ENCODE measurements around the gene GLYATL3.

GLYATL3 gene

DNA sequence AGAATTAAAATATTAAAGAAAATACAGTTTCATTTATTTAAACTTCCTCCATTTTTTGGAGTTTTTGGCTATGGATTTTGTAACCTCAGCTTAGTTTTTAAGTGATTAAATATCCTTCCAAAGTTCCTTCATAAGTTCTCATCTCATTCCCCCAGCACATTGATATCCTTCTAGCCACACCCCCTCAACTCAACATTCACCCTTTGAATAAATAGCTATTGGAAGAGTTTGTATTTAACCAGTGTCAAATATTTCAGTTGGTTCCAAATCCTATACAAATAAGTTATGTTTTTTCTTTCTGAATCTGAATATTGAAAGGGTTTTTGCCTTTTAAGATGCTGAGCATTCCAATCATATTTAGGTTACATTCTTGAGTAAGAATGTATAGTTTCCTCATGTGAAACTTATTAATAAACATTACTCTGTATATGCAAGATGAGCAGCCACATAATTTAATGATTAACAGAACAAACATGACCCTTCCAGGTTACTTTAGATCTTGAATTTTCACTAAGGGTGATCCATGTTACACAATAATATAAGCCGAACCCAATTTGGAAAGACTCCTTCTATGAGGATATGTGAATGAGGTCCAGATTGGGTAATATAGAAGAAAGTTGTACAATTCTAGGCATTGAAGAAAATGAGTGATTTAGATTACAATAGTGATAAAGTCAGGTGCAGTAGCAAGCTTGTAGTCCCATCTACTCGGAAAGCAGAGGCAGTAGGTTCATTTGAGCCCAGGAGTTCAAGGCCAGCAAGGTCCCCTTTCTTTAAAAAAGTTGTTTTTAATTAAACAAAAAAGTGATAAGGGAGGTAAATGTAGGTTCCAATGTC is 13.6 kb downstream of the GLYATL3 start:
- Histone ChIP-seq H3K18ac (ENCODE audit: low read depth in 1 of 2, low read length in 2 of 2) (no peak overlapping the region), H2BK5ac (ENCODE audit: low read depth, low read length, poor library complexity, severe bottlenecking) (no peak overlapping the region), H3K14ac (ENCODE audit: low read length in 2 of 2) (no peak overlapping the region), H3K4ac (ENCODE audit: low read depth in 1 of 2, low read length in 2 of 2) (no peak overlapping the region), H3K9me3 (ENCODE audit: control insufficient read depth, low read length) (no peaks in the 10 kb centered on the region), H3K79me1 (replicated peaks; ENCODE audit: low read length, poor library complexity, severe bottlenecking) (no peaks in the 10 kb centered on the region), H3K27ac (ENCODE audit: low read length, poor library complexity, severe bottlenecking) (no peak overlapping the region), H3K4me2 (ENCODE audit: low read length, poor library complexity, severe bottlenecking) (no peak overlapping the region), H2BK15ac (ENCODE audit: low read depth, poor library complexity, severe bottlenecking) (no peak overlapping the region), H3K27me3 (ENCODE audit: control insufficient read depth in 1 of 2, insufficient read depth in 1 of 2, low read length in 2 of 2) (no peaks in the 10 kb centered on the region), H2BK12ac (ENCODE audit: low read length in 2 of 2) (no peak overlapping the region), H2BK120ac (ENCODE audit: low read depth, low read length) (no peak overlapping the region), H4K91ac (ENCODE audit: low read length) (no peak overlapping the region), H4K8ac (ENCODE audit: low read length) (no peak overlapping the region), H3K4me1 (ENCODE audit: control insufficient read depth, insufficient read depth, low read depth, low read length) (no peaks in the 10 kb centered on the region), H3K36me3 (ENCODE audit: control insufficient read depth in 1 of 2, insufficient read depth in 2 of 2, low read depth in 1 of 2, low read length in 2 of 2) (no peaks in the 10 kb centered on the region), H3K4me3 (ENCODE audit: insufficient read depth in 1 of 2, low read depth in 1 of 2, low read length in 2 of 2) (no peak overlapping the region), H2AFZ (ENCODE audit: low read depth, low read length) (no peak overlapping the region), H3K23ac (ENCODE audit: low read length in 2 of 2) (no peak overlapping the region), H3K9ac (ENCODE audit: low read length) (no peak overlapping the region), H2AK5ac (ENCODE audit: low read length, severe bottlenecking) (no peak overlapping the region)
- no peak for DNase-seq
- 81% methylated on average over 2 of the region's 2 CpGs for WGBS

DNA sequence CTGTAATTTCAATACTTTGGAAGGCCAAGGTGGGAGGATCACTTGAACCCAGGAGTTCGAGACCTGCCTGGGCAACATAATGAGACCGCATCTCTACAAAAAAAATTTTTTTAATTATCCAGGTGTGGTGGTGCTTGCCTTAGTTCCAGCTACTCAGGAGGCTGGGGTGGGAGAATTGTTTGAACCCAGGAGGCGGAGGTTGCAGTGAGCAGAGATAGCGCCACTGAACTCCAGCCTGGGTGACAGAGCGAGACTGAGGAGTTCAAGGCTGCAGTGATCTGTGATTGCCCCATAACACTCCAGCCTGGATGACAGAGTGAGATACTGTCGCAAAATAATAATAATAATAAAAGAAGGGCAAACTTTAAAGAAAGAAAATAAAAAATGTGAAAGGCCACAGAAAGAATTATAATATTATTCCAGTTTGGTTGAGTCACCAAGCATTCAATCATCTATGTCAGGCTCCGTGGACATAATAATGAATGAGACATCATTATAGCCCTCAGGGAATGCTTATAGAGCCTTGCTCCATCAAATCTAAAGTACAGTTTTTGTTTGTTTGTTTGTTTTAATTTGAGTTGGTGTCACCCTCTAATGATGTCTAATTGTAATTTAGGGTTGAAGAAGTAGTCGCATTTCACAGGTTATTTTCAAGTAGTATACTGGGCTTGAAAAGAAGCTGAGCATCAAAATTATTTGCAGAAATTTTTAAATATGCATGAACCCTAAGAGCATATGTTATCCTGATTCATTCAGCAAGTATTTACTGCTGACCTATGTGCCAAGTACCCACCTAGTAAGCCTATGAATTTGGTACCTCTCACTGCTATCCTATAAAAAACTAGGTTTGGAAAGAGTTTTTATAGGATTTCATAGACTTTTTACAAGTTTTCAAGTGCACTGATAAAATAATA is 15.1 kb downstream of the GLYATL3 start:
- Histone ChIP-seq H3K9me3 (ENCODE audit: control insufficient read depth, low read length) (no peaks in the 10 kb centered on the region), H3K9ac (ENCODE audit: low read length) (no peak overlapping the region), H4K8ac (ENCODE audit: low read length) (no peak overlapping the region)

DNA sequence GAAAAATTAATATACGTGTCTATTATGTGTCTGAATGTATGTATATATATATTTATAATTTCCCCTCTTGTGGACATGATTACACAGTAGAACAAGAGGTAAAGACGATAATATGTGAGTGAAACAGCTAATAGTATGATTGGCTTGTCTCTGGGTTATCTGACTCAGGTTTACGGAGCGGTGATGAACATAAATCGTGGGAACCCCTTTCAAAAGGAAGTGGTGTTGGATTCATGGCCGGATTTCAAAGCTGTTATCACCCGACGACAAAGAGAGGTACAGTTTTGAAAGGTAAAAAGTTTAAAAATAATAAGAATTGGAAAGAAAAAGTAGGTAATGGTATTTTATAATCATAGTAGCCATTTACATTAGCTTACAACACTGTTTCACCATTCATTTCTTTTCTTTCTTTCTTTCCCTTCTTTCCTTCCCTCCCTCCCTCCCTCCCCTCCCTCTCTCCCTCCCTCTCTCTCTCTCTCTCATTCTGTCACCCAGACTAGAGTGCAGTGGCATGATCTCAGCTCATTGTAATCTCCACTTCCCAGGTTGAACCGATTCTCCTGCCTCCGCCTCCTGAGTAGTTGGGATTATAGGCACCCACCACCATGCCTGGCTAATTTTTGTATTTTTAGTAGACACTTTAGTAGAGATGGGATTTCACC is 15.9 kb downstream of the GLYATL3 start:
- Histone ChIP-seq H3K9me3 (ENCODE audit: control insufficient read depth, low read length) (no peaks in the 10 kb centered on the region), H3K27me3 (ENCODE audit: control insufficient read depth in 1 of 2, insufficient read depth in 1 of 2, low read length in 2 of 2) (no peaks in the 10 kb centered on the region), H2BK120ac (ENCODE audit: low read depth, low read length) (no peak overlapping the region), H3K4me1 (ENCODE audit: control insufficient read depth, insufficient read depth, low read depth, low read length) (no peaks in the 10 kb centered on the region), H2AFZ (ENCODE audit: low read depth, low read length) (no peak overlapping the region), H3K23ac (ENCODE audit: low read length in 2 of 2) (no peak overlapping the region), H3K18ac (ENCODE audit: low read depth in 1 of 2, low read length in 2 of 2) (no peak overlapping the region), H3K79me1 (replicated peaks; ENCODE audit: low read length, poor library complexity, severe bottlenecking) (no peaks in the 10 kb centered on the region), H3K4ac (ENCODE audit: low read depth in 1 of 2, low read length in 2 of 2) (no peak overlapping the region), H2BK5ac (ENCODE audit: low read depth, low read length, poor library complexity, severe bottlenecking) (no peak overlapping the region), H2BK12ac (ENCODE audit: low read length in 2 of 2) (no peak overlapping the region), H4K91ac (ENCODE audit: low read length) (no peak overlapping the region), H2AK5ac (ENCODE audit: low read length, severe bottlenecking) (no peak overlapping the region), H3K9ac (ENCODE audit: low read length) (no peak overlapping the region), H3K4me2 (ENCODE audit: low read length, poor library complexity, severe bottlenecking) (no peak overlapping the region), H3K14ac (ENCODE audit: low read length in 2 of 2) (no peak overlapping the region), H2BK15ac (ENCODE audit: low read depth, poor library complexity, severe bottlenecking) (no peak overlapping the region), H3K27ac (ENCODE audit: low read length, poor library complexity, severe bottlenecking) (no peak overlapping the region), H3K36me3 (ENCODE audit: control insufficient read depth in 1 of 2, insufficient read depth in 2 of 2, low read depth in 1 of 2, low read length in 2 of 2) (no peaks in the 10 kb centered on the region), H3K4me3 (ENCODE audit: insufficient read depth in 1 of 2, low read depth in 1 of 2, low read length in 2 of 2) (no peak overlapping the region), H4K8ac (ENCODE audit: low read length) (no peak overlapping the region)
- WGBS, result 89% methylated on average over 7 of the region's 10 CpGs
- DNase-seq, result no peak

More for the DNA sequence above, 15.1 kb downstream of the GLYATL3 start:
- H2AFZ ChIP-seq (ENCODE audit: low read depth, low read length), result no peak overlapping the region
- H4K91ac ChIP-seq (ENCODE audit: low read length), result no peak overlapping the region
- 98% methylated on average over 4 of the region's 8 CpGs for WGBS
- no peaks in the 10 kb centered on the region for H3K79me1 ChIP-seq (replicated peaks; ENCODE audit: low read length, poor library complexity, severe bottlenecking)
- no peak for DNase-seq
- no peaks in the 10 kb centered on the region for H3K4me1 ChIP-seq (ENCODE audit: control insufficient read depth, insufficient read depth, low read depth, low read length)
- H3K4me2 ChIP-seq (ENCODE audit: low read length, poor library complexity, severe bottlenecking), result no peak overlapping the region
- H3K4me3 ChIP-seq (ENCODE audit: insufficient read depth in 1 of 2, low read depth in 1 of 2, low read length in 2 of 2), result no peak overlapping the region
- H3K18ac ChIP-seq (ENCODE audit: low read depth in 1 of 2, low read length in 2 of 2), result no peak overlapping the region
- no peak overlapping the region for H2AK5ac ChIP-seq (ENCODE audit: low read length, severe bottlenecking)
- no peak overlapping the region for H2BK12ac ChIP-seq (ENCODE audit: low read length in 2 of 2)
- H3K23ac ChIP-seq (ENCODE audit: low read length in 2 of 2), result no peak overlapping the region
- no peak overlapping the region for H3K4ac ChIP-seq (ENCODE audit: low read depth in 1 of 2, low read length in 2 of 2)
- no peak overlapping the region for H3K14ac ChIP-seq (ENCODE audit: low read length in 2 of 2)
- H3K27ac ChIP-seq (ENCODE audit: low read length, poor library complexity, severe bottlenecking), result no peak overlapping the region
- H2BK5ac ChIP-seq (ENCODE audit: low read depth, low read length, poor library complexity, severe bottlenecking), result no peak overlapping the region
- no peak overlapping the region for H2BK120ac ChIP-seq (ENCODE audit: low read depth, low read length)
- H2BK15ac ChIP-seq (ENCODE audit: low read depth, poor library complexity, severe bottlenecking), result no peak overlapping the region
- H3K36me3 ChIP-seq (ENCODE audit: control insufficient read depth in 1 of 2, insufficient read depth in 2 of 2, low read depth in 1 of 2, low read length in 2 of 2), result no peaks in the 10 kb centered on the region
- no peaks in the 10 kb centered on the region for H3K27me3 ChIP-seq (ENCODE audit: control insufficient read depth in 1 of 2, insufficient read depth in 1 of 2, low read length in 2 of 2)

DNA sequence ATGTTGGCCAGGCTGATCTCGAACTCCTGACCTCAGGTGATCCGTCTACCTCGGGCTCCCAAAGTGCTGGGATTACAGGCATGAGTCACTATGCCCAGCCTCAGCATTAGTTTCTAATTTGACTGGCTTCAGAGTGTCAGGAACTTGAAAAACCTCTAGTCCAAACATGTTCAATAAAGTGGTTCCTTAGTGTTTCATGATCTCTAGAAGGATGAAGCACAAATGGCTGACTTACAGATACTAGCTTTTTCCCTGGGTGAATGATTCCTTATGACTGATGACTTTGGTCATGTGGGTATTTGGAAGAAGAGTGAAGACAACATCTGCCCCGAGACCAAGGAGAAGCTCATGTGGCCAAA is 16.4 kb downstream of the GLYATL3 start:
- no peak overlapping the region for H3K14ac ChIP-seq (ENCODE audit: low read length in 2 of 2)
- H3K27ac ChIP-seq (ENCODE audit: low read length, poor library complexity, severe bottlenecking), result no peak overlapping the region
- H3K9ac ChIP-seq (ENCODE audit: low read length), result no peak overlapping the region
- no peak for DNase-seq
- H2AK5ac ChIP-seq (ENCODE audit: low read length, severe bottlenecking), result no peak overlapping the region
- H2BK5ac ChIP-seq (ENCODE audit: low read depth, low read length, poor library complexity, severe bottlenecking), result no peak overlapping the region
- no peak overlapping the region for H3K4me2 ChIP-seq (ENCODE audit: low read length, poor library complexity, severe bottlenecking)
- no peaks in the 10 kb centered on the region for H3K79me1 ChIP-seq (replicated peaks; ENCODE audit: low read length, poor library complexity, severe bottlenecking)
- no peak overlapping the region for H3K23ac ChIP-seq (ENCODE audit: low read length in 2 of 2)
- H2BK15ac ChIP-seq (ENCODE audit: low read depth, poor library complexity, severe bottlenecking), result no peak overlapping the region
- no peaks in the 10 kb centered on the region for H3K27me3 ChIP-seq (ENCODE audit: control insufficient read depth in 1 of 2, insufficient read depth in 1 of 2, low read length in 2 of 2)
- H3K4ac ChIP-seq (ENCODE audit: low read depth in 1 of 2, low read length in 2 of 2), result no peak overlapping the region
- H3K36me3 ChIP-seq (ENCODE audit: control insufficient read depth in 1 of 2, insufficient read depth in 2 of 2, low read depth in 1 of 2, low read length in 2 of 2), result no peaks in the 10 kb centered on the region
- no peak overlapping the region for H2AFZ ChIP-seq (ENCODE audit: low read depth, low read length)
- H3K4me3 ChIP-seq (ENCODE audit: insufficient read depth in 1 of 2, low read depth in 1 of 2, low read length in 2 of 2), result no peak overlapping the region
- H3K18ac ChIP-seq (ENCODE audit: low read depth in 1 of 2, low read length in 2 of 2), result no peak overlapping the region
- no peaks in the 10 kb centered on the region for H3K9me3 ChIP-seq (ENCODE audit: control insufficient read depth, low read length)
- H2BK12ac ChIP-seq (ENCODE audit: low read length in 2 of 2), result no peak overlapping the region
- no peaks in the 10 kb centered on the region for H3K4me1 ChIP-seq (ENCODE audit: control insufficient read depth, insufficient read depth, low read depth, low read length)
- WGBS, result 82% methylated on average over 4 of the region's 4 CpGs
- no peak overlapping the region for H4K91ac ChIP-seq (ENCODE audit: low read length)
- H4K8ac ChIP-seq (ENCODE audit: low read length), result no peak overlapping the region
- H2BK120ac ChIP-seq (ENCODE audit: low read depth, low read length), result no peak overlapping the region

Measured in mesenchymal stem cell (in vitro differentiated cells and primary cell).